ENCODE results near the gene MAP3K7. TPM values are rescaled to one million over a fixed set of nuclear protein-coding genes. Genes with fewer than 3 reads are reported as not detected.

Gene MAP3K7
- total RNA-seq, 4 donors from 2014 or later = 22.2 to 41.4 (median 28.1) TPM

DNA sequence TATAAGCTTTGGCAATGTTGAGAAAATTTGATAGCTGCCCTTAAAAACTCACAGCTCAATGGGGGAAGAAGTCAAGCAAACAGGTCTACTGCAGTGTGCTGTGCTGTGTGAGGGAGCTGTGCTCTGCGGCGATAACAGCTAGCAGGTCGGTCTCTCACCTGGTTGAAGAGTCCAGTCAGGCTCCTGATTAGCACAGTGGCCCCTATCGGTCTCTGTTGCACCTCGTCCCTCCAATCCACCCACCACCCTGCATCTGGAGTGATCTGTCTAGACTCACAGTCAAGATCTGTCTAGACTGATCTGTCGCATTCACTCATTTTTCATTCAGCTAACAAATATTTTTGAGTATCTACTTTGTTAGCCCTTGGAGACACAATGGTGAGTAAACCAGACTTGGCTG, 94.1 kb downstream of the MAP3K7 start:
- TF ChIP-seq, protein P1, sequence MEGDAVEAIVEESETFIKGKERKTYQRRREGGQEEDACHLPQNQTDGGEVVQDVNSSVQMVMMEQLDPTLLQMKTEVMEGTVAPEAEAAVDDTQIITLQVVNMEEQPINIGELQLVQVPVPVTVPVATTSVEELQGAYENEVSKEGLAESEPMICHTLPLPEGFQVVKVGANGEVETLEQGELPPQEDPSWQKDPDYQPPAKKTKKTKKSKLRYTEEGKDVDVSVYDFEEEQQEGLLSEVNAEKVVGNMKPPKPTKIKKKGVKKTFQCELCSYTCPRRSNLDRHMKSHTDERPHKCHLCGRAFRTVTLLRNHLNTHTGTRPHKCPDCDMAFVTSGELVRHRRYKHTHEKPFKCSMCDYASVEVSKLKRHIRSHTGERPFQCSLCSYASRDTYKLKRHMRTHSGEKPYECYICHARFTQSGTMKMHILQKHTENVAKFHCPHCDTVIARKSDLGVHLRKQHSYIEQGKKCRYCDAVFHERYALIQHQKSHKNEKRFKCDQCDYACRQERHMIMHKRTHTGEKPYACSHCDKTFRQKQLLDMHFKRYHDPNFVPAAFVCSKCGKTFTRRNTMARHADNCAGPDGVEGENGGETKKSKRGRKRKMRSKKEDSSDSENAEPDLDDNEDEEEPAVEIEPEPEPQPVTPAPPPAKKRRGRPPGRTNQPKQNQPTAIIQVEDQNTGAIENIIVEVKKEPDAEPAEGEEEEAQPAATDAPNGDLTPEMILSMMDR (IDR thresholded peaks at IDR 0.05; ENCODE audit: low read depth) = no peak

DNA sequence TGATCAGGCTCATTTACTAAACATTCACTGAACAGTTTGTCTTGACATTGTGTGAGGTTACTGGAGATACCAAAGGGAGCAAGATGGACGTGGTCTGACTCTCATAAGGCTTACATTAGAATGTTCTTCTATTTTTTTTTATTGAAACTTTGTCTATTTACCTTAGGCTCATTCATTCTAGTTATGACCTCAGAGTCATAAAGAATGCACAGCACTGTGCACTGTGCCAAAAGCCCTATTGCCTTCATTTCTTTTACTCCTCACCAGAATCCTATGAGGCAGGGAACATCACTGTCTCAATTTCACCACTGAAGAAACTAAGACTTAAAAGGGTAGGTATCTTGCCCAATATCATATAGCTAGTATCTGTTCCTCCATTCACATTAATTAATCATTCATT, 94.5 kb downstream of the MAP3K7 start:
- TF ChIP-seq, protein P1 (IDR thresholded peaks at IDR 0.05; ENCODE audit: low read depth) = no peak

DNA sequence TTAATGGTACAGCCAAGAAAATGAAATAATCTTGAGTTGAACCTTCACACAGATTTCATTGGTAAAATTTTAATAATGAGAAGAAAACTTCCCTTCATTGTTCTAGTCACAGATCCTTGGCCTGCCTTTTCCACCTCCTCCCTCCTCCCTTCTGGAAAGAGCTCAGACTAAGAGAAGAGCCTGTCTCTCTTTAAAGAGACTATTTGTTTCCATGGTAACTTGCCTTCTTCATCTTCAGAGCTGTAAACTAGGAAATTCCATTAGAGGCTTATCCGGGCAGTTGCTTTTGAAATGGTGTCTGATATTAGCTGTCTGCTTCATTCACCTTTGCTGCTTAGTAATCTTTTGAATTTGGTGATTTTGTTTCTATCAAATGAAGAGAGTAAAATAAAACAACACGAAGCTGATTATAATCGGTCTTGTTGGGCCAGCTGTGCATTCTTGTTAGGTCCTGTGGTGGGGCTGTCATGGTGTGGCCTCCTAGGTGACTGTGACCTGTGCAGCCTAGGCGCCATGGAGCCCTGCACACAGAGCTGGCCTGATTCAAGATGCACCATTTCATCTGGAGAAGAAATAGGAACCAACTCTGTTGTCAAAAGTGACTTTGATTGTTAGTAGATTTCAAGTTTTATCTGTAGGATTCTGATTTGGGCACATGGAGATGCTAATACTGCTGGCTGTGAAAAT, 96.7 kb downstream of the MAP3K7 start:
- TF ChIP-seq, protein P1 (IDR thresholded peaks at IDR 0.05; ENCODE audit: low read depth) = no peak

DNA sequence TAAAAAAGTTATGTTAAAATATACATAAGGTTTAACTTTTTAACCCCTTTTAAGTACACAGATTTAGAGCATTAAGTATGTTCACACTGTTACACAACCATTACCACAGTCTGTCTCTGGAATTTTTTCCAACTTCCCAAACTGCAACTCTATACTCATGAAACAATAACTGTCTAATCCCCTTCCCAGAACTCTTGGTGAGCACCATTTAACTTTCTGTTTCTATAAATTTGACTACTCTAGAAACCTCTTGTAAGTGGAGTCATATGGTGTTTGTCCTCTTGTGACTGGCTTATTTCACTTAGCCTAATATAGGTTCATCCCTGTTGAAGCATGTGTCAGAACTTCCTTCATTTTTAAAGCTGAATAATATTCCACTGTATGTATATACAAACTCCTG, 98.1 kb downstream of the MAP3K7 start:
- TF ChIP-seq, protein P1 (IDR thresholded peaks at IDR 0.05; ENCODE audit: low read depth) = no peak

DNA sequence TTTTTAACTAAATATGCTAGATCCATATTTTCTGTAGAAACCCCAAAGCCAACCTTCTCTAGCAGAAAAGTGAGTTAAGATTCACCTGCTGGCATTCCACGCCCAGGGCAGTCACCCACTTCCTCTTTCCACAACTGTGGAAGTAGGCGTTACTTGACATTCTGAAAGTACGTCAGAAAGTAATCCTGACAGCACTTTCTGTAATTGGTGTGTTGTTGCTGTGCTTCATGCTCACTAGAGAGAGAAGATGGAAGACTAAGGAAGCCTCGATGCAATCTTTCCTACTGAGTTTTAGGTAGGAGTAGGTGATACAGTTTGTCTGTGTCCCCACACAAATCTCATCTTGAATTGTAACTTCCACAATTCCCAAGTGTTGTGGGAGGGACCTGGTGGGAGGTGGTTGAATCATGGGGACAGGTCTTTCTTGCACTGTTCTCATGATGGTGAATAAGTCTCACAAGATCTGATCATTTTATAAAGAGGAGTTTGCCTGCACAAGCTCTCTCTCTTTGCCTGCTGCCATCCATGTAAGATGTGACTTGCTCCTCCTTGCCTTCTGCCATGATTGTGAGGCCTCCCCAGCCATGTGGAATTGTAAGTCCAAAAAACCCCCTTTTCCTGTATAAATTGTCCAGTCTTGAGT, 101.1 kb downstream of the MAP3K7 start:
- TF ChIP-seq, protein P1 (IDR thresholded peaks at IDR 0.05; ENCODE audit: low read depth) = no peak

DNA sequence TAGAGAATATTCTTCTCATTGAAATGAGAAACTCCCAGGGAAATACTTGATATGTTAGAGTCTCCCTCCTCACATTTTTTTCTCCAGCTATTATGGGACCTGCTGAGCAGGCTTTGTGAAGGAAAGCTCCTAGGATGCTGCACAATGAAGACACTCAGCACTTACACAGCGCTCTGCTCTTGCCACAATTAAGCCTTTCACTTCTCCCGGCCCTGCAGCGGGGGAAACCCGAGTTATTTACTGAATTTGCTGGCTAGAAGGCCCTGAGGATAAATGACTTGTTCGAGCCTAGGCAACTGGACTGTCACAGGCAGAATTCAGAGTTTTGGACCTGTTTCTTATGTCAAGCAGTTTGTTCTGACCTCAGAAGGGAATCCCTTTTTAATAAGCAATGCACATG, 102.0 kb downstream of the MAP3K7 start:
- TF ChIP-seq, protein P1 (IDR thresholded peaks at IDR 0.05; ENCODE audit: low read depth) = no peak

DNA sequence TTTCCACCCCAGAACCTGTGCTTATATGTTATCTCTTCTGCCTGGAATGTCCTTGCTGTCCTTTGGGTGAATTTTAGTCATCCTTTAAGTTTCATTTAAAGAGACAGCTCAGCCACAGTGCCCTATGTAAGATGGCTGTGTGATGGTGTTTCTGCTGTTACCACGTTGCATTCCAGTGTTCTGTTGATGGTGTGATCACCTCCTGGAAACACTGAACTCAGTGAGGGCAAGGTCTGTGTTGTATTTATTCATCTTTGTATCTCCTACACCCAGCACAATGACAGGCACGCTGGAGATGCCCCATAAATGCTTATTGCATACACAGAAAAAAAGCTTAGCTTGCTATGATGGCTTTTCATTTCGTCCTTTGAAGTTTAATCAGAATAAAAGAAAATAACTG, 102.5 kb downstream of the MAP3K7 start:
- TF ChIP-seq, protein P1 (IDR thresholded peaks at IDR 0.05; ENCODE audit: low read depth) = no peak

Measured in subcutaneous adipose tissue (tissue), 4 donors.